Parathyroid adenoma (tissue), 2 donors: ENCODE results near the gene TMEM131.

ENCODE experiments used
- H2AFZ ChIP-seq: fragments of 300-600 bp; sonication (generic); one replicate; pipeline ENCODE4 v1.7.0; 2017; ENCODE audit warnings: antibody characterized with exemption, mild to moderate bottlenecking
- H3K27ac ChIP-seq: fragments of 300-600 bp; sonication (generic); one replicate; pipeline ENCODE4 v1.7.0; 2017
- H3K27me3 ChIP-seq: fragments of 300-600 bp; sonication (generic); one replicate; pipeline ENCODE4 v1.7.0; 2017; ENCODE audit warnings: low read length; ENCODE audit not compliant: control insufficient read depth, insufficient read depth
- H3K36me3 ChIP-seq: fragments of 300-600 bp; sonication (generic); one replicate; pipeline ENCODE4 v1.7.0; 2017; ENCODE audit warnings: low read length; ENCODE audit not compliant: control insufficient read depth, insufficient read depth
- H3K4me1 ChIP-seq: fragments of 300-600 bp; sonication (generic); one replicate; pipeline ENCODE4 v1.7.0; 2017; ENCODE audit warnings: control low read depth
- H3K4me2 ChIP-seq: fragments of 300-600 bp; sonication (generic); one replicate; pipeline ENCODE4 v1.7.0; 2017; ENCODE audit warnings: low read length
- H3K4me3 ChIP-seq: fragments of 300-600 bp; sonication (generic); one replicate; pipeline ENCODE4 v1.7.0; 2017; ENCODE audit warnings: low read depth, low read length
- H3K79me2 ChIP-seq: fragments of 300-600 bp; sonication (generic); one replicate; pipeline ENCODE4 v1.7.0; 2017; ENCODE audit warnings: control low read depth
- H3K9ac ChIP-seq: fragments of 300-600 bp; sonication (generic); one replicate; pipeline ENCODE4 v1.7.0; 2017; ENCODE audit warnings: mild to moderate bottlenecking
- H3K9me3 ChIP-seq: fragments of 300-600 bp; sonication (generic); one replicate; pipeline ENCODE4 v1.7.0; 2017; ENCODE audit warnings: low read length; ENCODE audit not compliant: control insufficient read depth
- CTCF ChIP-seq: fragments of 300-600 bp; sonication (generic); IDR thresholded peaks from one replicate; pipeline ENCODE4 v1.7.0; 2017; ENCODE audit warnings: antibody characterized with exemption, mild to moderate bottlenecking
- donor health status: primary hyperparathyroidism.

Gene TMEM131

GRCh38 chr2:98029718-98030222, 34.0 kb upstream of the TMEM131 start:
- H3K4me1 ChIP-seq = no peaks in the 10 kb centered on the region
- H3K27ac ChIP-seq = no peak overlapping the region
- no peak overlapping the region for H2AFZ ChIP-seq

GRCh38 chr2:98028931-98029717, 33.4 kb upstream of the TMEM131 start:
- TF ChIP-seq CTCF = no peak
- Histone ChIP-seq H3K4me1 (no peaks in the 10 kb centered on the region), H3K9me3 (no peaks in the 10 kb centered on the region), H3K9ac (no peak overlapping the region), H3K36me3 (no peaks in the 10 kb centered on the region), H3K27ac (no peak overlapping the region), H3K4me2 (no peak overlapping the region), H3K4me3 (no peak overlapping the region), H3K79me2 (no peaks in the 10 kb centered on the region), H3K27me3 (no peaks in the 10 kb centered on the region), H2AFZ (no peak overlapping the region)

More at GRCh38 chr2:98029718-98030222, 34.0 kb upstream of the TMEM131 start:
- no peak overlapping the region for H3K4me2 ChIP-seq
- no peaks in the 10 kb centered on the region for H3K79me2 ChIP-seq
- H3K27me3 ChIP-seq = no peaks in the 10 kb centered on the region
- no peak overlapping the region for H3K9ac ChIP-seq
- H3K36me3 ChIP-seq = no peaks in the 10 kb centered on the region
- no peak overlapping the region for H3K4me3 ChIP-seq
- no peak for TF ChIP-seq CTCF
- H3K9me3 ChIP-seq = no peaks in the 10 kb centered on the region

GRCh38 chr2:98028101-98028561, 32.4 kb upstream of the TMEM131 start:
- Histone ChIP-seq H3K27ac (no peak overlapping the region), H3K27me3 (no peaks in the 10 kb centered on the region), H3K4me1 (no peaks in the 10 kb centered on the region), H3K9me3 (no peaks in the 10 kb centered on the region), H3K36me3 (no peaks in the 10 kb centered on the region), H3K9ac (no peak overlapping the region), H2AFZ (no peak overlapping the region), H3K4me3 (no peak overlapping the region), H3K4me2 (no peak overlapping the region), H3K79me2 (no peaks in the 10 kb centered on the region)
- no peak for TF ChIP-seq CTCF

- H3K79me2 ChIP-seq = no peaks in the 10 kb centered on the region
- no peaks in the 10 kb centered on the region for H3K36me3 ChIP-seq
- H3K27ac ChIP-seq = no peak overlapping the region
- no peak for TF ChIP-seq CTCF
- H3K27me3 ChIP-seq = no peaks in the 10 kb centered on the region
- no peak overlapping the region for H3K9ac ChIP-seq
- no peaks in the 10 kb centered on the region for H3K9me3 ChIP-seq
- no peak overlapping the region for H2AFZ ChIP-seq
- H3K4me2 ChIP-seq = no peak overlapping the region
- H3K4me1 ChIP-seq = no peaks in the 10 kb centered on the region
- H3K4me3 ChIP-seq = no peak overlapping the region
Observed at GRCh38 chr2:98027538-98027937, 31.8 kb upstream of the TMEM131 start.
